Lung (tissue), 12 donors: ENCODE results near the gene POLR2A. TPM values are rescaled to one million over a fixed set of nuclear protein-coding genes. Genes with fewer than 3 reads are reported as not detected.

Source experiments
- ATAC-seq: fragments of 200-7000 bp; cut with Tn5 transposase; one replicate; pipeline ENCODE4 v1.9.1; 2020; ENCODE audit warnings: moderate number of reproducible peaks; ENCODE audit not compliant: insufficient read depth, low FRiP score
- DNase-seq, 3 donors: peaks; one replicate each; pipeline ENCODE4 v3.0.0-alpha.2; 2013 to 2017
- H3K27ac ChIP-seq, 2 donors: one replicate each; pipeline ENCODE4 v1.5.1; 2013; ENCODE audit warnings: mild to moderate bottlenecking in 2 of 2, moderate library complexity in 2 of 2, control low read depth in 1 of 2, inconsistent platforms in 1 of 2, low read depth in 1 of 2, low read length in 1 of 2
- H3K27me3 ChIP-seq, 3 donors: one replicate each; pipeline ENCODE4 v1.5.1; 2013; ENCODE audit warnings: low read length in 2 of 3; ENCODE audit not compliant: control insufficient read depth in 3 of 3, insufficient read depth in 3 of 3
- H3K36me3 ChIP-seq, 4 donors: one replicate each; pipeline ENCODE4 v1.5.1; 2013; ENCODE audit warnings: low read length in 4 of 4, mild to moderate bottlenecking in 1 of 4, moderate library complexity in 1 of 4; ENCODE audit not compliant: control insufficient read depth in 4 of 4, insufficient read depth in 4 of 4
- H3K4me1 ChIP-seq, 5 donors: one replicate each; pipeline ENCODE4 v1.5.1; 2013; ENCODE audit warnings: low read length in 5 of 5, mild to moderate bottlenecking in 2 of 5, moderate library complexity in 1 of 5; ENCODE audit not compliant: control insufficient read depth in 5 of 5, insufficient read depth in 5 of 5
- H3K4me3 ChIP-seq: one replicate; pipeline ENCODE4 v1.5.1; 2013; ENCODE audit warnings: mild to moderate bottlenecking, control low read depth, moderate library complexity
- H3K9ac ChIP-seq, 2 donors: one replicate each; pipeline ENCODE4 v1.5.1; 2013; ENCODE audit warnings: low read length in 2 of 2, control low read depth in 1 of 2; ENCODE audit not compliant: insufficient read depth in 1 of 2
- H3K9me3 ChIP-seq, 4 donors: one replicate each; pipeline ENCODE4 v1.5.1; 2013; ENCODE audit warnings: low read length in 3 of 4, mild to moderate bottlenecking in 1 of 4, moderate library complexity in 1 of 4; ENCODE audit not compliant: control insufficient read depth in 4 of 4, insufficient read depth in 3 of 4
- WGBS, 2 donors: extraction: QIAGEN DNeasy Blood & Tissue Kit; methylation state at CpG; one replicate each; pipeline ENCODE4 v1.1.7; 2013; 5-methylcytosine and 5-hydroxymethylcytosine counted together
- polyA plus RNA-seq, 2 donors: library from polyadenylated mRNA; stranded (reverse); fragments of 200-250 nt; gene quantifications; one replicate each; pipeline ENCODE4 v1.2.1, GENCODE V29; 2013
- total RNA-seq, 2 donors: library from RNA; depleted of rRNA in 1 of 2; stranded (reverse); fragments of >200 nt in 1 of 2; gene quantifications; one replicate each; pipeline ENCODE4 v1.2.1, GENCODE V29; 2014 to 2021
- TF ChIP-seq, protein P1 (sequence below): IDR thresholded peaks from 2 replicates; pipeline ENCODE4 v1.5.1; 2012; ENCODE audit warnings: mild to moderate bottlenecking; ENCODE audit errors: control extremely low read depth, extremely low read depth
- donor health status: control.
- donor health status: control.
- donor health status: Bipolar disorder and iron deficiency.
- donor health status: healthy.
- donor health status: DM: yes; HTN: yes; CAD: no.

POLR2A gene
- total and polyA plus RNA-seq, 4 donors: 37.8 to 129 (median 76.9) TPM

GRCh38 chr17:7476951-7477350 lies 7.2 kb upstream of the POLR2A start:
- 65 to 83% methylated on average over 5 of the region's 5 CpGs for WGBS, 2 donors
- Histone ChIP-seq H3K27me3 (no peaks in the 10 kb centered on the region), H3K4me3 (no peak overlapping the region), H3K27ac (peak overlapping the region; percentile 49 to 99), H3K9ac (no peak overlapping the region), H3K36me3 (peaks cover 0 to 3% (median 0%) of the 10 kb centered on the region in 4 donors), H3K4me1 (peaks cover 10 to 39% (median 31%) of the 10 kb centered on the region in 5 donors), H3K9me3 (no peaks in the 10 kb centered on the region)
- TF ChIP-seq, protein P1, sequence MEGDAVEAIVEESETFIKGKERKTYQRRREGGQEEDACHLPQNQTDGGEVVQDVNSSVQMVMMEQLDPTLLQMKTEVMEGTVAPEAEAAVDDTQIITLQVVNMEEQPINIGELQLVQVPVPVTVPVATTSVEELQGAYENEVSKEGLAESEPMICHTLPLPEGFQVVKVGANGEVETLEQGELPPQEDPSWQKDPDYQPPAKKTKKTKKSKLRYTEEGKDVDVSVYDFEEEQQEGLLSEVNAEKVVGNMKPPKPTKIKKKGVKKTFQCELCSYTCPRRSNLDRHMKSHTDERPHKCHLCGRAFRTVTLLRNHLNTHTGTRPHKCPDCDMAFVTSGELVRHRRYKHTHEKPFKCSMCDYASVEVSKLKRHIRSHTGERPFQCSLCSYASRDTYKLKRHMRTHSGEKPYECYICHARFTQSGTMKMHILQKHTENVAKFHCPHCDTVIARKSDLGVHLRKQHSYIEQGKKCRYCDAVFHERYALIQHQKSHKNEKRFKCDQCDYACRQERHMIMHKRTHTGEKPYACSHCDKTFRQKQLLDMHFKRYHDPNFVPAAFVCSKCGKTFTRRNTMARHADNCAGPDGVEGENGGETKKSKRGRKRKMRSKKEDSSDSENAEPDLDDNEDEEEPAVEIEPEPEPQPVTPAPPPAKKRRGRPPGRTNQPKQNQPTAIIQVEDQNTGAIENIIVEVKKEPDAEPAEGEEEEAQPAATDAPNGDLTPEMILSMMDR: no peak
- DNase-seq (no peak), ATAC-seq (no peak)

- H3K4me1 ChIP-seq: peaks cover 10 to 43% (median 35%) of the 10 kb centered on the region in 5 donors
- H3K9ac ChIP-seq: peak overlapping the region; percentile 68 to 88
- H3K9me3 ChIP-seq: no peaks in the 10 kb centered on the region
- 15 to 22% methylated on average over 26 of the region's 26 CpGs for WGBS, 2 donors
- H3K4me3 ChIP-seq: peak overlapping the region; percentile 70
- no peaks in the 10 kb centered on the region for H3K27me3 ChIP-seq
- ATAC-seq (no peak), DNase-seq (peak; percentile 72 to 78 (median 78))
- peaks cover 0 to 3% (median 0%) of the 10 kb centered on the region in 4 donors for H3K36me3 ChIP-seq
- H3K27ac ChIP-seq: peak overlapping the region; percentile 24 to 99
- TF ChIP-seq, protein P1: no peak
These were observed 6.5 kb upstream of the POLR2A start for GRCh38 chr17:7477392-7478275.

DNA sequence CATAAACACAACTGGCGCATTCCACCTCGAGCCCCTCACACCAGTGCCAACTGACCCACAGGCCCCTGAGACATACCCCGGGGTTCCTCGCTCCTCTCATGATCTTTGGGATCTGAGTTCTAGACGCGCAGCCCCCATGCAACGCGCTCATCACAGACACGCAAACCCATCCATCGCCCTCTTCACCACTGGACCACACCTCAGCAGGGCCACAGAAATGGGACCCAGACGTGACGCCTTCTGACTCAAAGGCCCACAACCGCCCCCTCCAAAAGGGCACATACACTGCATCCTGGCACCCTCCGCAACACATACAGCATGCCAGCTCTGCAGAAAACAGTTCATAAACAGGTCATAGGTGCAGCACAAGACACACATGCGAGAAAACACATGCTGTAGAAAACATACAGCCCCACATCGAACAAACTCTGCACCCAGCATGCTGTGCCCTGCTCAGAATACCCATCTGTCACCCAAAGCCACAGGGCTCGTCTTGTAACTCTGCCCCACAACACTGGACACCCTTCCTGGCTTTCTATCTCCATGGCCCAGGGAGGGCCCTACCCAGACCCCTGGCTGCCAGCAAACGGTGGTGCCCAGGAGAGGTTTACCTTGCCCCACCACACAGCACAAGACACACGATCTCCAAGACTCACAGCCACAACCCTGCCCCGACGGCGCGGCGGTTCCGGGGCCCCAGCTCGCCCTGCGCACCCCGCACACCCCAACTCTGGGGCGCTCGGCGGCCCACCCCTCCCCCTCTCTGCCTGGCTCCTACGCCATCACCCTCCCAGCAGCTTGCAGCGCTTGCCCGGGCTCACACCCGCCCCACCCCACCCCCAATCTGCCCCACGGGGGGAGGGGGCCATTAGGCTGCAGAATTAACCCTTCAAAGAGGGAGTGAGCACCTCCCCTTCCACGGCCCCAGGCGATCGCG lies 5.6 kb upstream of the POLR2A start:
- Histone ChIP-seq H3K4me1 (peaks cover 12 to 52% (median 40%) of the 10 kb centered on the region in 5 donors), H3K9me3 (no peaks in the 10 kb centered on the region), H3K4me3 (peak overlapping the region; percentile 70), H3K36me3 (peaks cover 0 to 3% (median 0%) of the 10 kb centered on the region in 4 donors), H3K27me3 (no peaks in the 10 kb centered on the region), H3K27ac (peak overlapping the region; percentile 98 to 99), H3K9ac (peak overlapping the region; percentile 68 to 88)
- WGBS, 2 donors: 13 to 25% methylated on average over 36 to 40 of the region's 40 CpGs
- DNase-seq (peak; percentile 64 to 73 (median 66)), ATAC-seq (peak; percentile 6)
- TF ChIP-seq, protein P1: no peak
